Panc1 (cell line): ENCODE data around the gene IFNA21. TPM values are rescaled to one million over a fixed set of nuclear protein-coding genes. Genes with fewer than 3 reads are reported as not detected.
"Not testable (repeated sequence)": the region's sequence is repeated elsewhere in the genome, so short reads cannot be mapped to it uniquely, and the experiment has no call there.

Source experiments
- ATAC-seq: fragments of 200-7000 bp; cut with Tn5 transposase; 2 replicates; pipeline ENCODE4 v1.9.1; 2020; ENCODE audit warnings: mild to moderate bottlenecking, moderate library complexity
- Bru-seq: library from RNA; stranded (reverse); fragments of 400-500 nt; gene quantifications from one replicate; lab custom pipeline; 2021; lab: Mats Ljungman, UMichigan
- BruChase-seq, 2 experiments: library from RNA; stranded (reverse); fragments of 400-500 nt; gene quantifications; one replicate each; lab custom pipeline; 2021; lab: Mats Ljungman, UMichigan
- BruUV-seq: library from RNA; stranded (reverse); fragments of 400-500 nt; replicated peaks from 2 replicates; lab custom pipeline; 2021; lab: Mats Ljungman, UMichigan
- CTCF ChIA-PET: fragments of 300-600 bp; sonication (Branson Sonifier 250); formaldehyde crosslinking; loops from one replicate; lab custom pipeline; 2022; ENCODE audit warnings: antibody characterized with exemption; lab: Charles Lee
- POLR2A ChIA-PET: fragments of 300-600 bp; sonication (Branson Sonifier 250); formaldehyde crosslinking; loops from one replicate; lab custom pipeline; 2022; ENCODE audit warnings: antibody characterized with exemption; lab: Charles Lee
- DNase-seq: peaks from one replicate; pipeline ENCODE4 v3.0.0-alpha.2; 2010; ENCODE audit warnings: low read depth, low spot score
- H3K27ac ChIP-seq: 2 replicates; pipeline ENCODE4 v1.5.1; 2011; ENCODE audit warnings: mild to moderate bottlenecking, low read length, inconsistent platforms
- H3K27me3 ChIP-seq: fragments of 200-500 bp; sonication (Bioruptor generic); 2 replicates; pipeline ENCODE4 v1.6.0; 2014; ENCODE audit warnings: low read length, inconsistent platforms; ENCODE audit not compliant: control insufficient read depth, insufficient read depth
- H3K36me3 ChIP-seq: fragments of 200-500 bp; sonication (Bioruptor generic); 2 replicates; pipeline ENCODE4 v1.5.1; 2014; ENCODE audit warnings: inconsistent platforms, mild to moderate bottlenecking, low read length, moderate library complexity; ENCODE audit not compliant: control insufficient read depth, insufficient read depth
- H3K4me1 ChIP-seq: 2 replicates; pipeline ENCODE4 v1.5.1; 2011; ENCODE audit warnings: inconsistent platforms, mild to moderate bottlenecking, low read length, moderate library complexity; ENCODE audit not compliant: control insufficient read depth, insufficient read depth
- H3K4me3 ChIP-seq, 2 experiments: 2 replicates each; pipeline ENCODE4 v1.5.1; 2011 to 2012; ENCODE audit warnings: low read depth in 2 of 2, low read length in 2 of 2, mild to moderate bottlenecking in 2 of 2, inconsistent platforms in 1 of 2, moderate library complexity in 1 of 2
- H3K9me3 ChIP-seq: fragments of 200-500 bp; sonication (Bioruptor generic); 2 replicates; pipeline ENCODE4 v1.5.1; 2014; ENCODE audit warnings: low read depth, mild to moderate bottlenecking, inconsistent platforms, low read length, moderate library complexity; ENCODE audit not compliant: control insufficient read depth, insufficient read depth
- CTCF ChIP-seq: fragments of 450-650 bp; IDR thresholded peaks from 2 replicates; pipeline ENCODE4 v1.5.1; 2017; ENCODE audit warnings: mild to moderate bottlenecking
- in situ Hi-C: cut with HindIII; loops from 2 replicates; pipeline ENCODE4 v1.10.0; 2016; ENCODE audit warnings: low sequenced_read_pairs, low pct_unique_long_range_greater_than_20kb
- intact Hi-C: fragments of 100-400 bp; cut with micrococcal nuclease; formaldehyde crosslinking; loops from one replicate; pipeline ENCODE4 v1.10.0; 2022; ENCODE audit not compliant: unreplicated experiment
- long read RNA-seq: library from polyadenylated mRNA; unstranded; transcript quantifications from one replicate; pipeline ENCODE4 v2.0.0, GENCODE V29; 2021; ENCODE audit not compliant: unreplicated experiment
- polyA plus RNA-seq: library from polyadenylated mRNA; unstranded; fragments of >200 nt; gene quantifications from one replicate; pipeline ENCODE4 v1.2.1, GENCODE V29; 2012; ENCODE audit warnings: missing spikeins; ENCODE audit not compliant: insufficient read length
- total RNA-seq: library from RNA; stranded (reverse); gene quantifications from one replicate; pipeline ENCODE4 v1.2.1, GENCODE V29; 2021; ENCODE audit not compliant: unreplicated experiment

IFNA21 gene
- total RNA-seq = not detected
- not detected for polyA plus RNA-seq
- not detected for Bru-seq, nascent RNA
- not detected for BruChase-seq, experiment 1, labeled RNA remaining after a 2-hour chase
- not detected for BruChase-seq, experiment 2, labeled RNA remaining after a 6-hour chase
- long read RNA-seq = 0 reads

DNA sequence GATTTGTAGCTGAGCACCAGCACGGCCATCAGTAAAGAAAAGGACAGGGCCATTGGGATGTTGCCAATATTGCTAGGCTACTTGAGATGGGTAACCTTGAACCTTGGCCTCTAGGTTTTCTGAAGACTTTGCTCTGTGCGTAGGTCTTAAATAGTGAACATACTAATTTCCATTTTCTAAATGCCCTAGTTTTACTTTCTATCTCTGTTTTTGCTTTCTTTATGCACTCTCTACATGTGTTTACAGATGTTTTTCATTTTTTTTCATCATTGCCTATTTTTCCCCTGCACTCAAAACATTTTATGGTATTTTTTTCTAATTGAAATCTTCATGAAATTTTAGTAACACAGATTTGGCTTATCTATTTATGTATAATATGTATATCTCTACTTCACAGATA lies at the start of gene IFNA21:
TSS of gene IFNA21 (minus strand) at position 101 of the 400 bp plus-strand sequence. CDS start at position 53, 48 bp downstream.
- in situ Hi-C loops, H3K36me3 ChIP-seq, DNase-seq, POLR2A ChIA-PET, H3K4me3 ChIP-seq, H3K27ac ChIP-seq, H3K27me3 ChIP-seq, H3K9me3 ChIP-seq, CTCF ChIA-PET, ATAC-seq, intact Hi-C loops, BruUV-seq, H3K4me1 ChIP-seq: not testable (repeated sequence)

DNA sequence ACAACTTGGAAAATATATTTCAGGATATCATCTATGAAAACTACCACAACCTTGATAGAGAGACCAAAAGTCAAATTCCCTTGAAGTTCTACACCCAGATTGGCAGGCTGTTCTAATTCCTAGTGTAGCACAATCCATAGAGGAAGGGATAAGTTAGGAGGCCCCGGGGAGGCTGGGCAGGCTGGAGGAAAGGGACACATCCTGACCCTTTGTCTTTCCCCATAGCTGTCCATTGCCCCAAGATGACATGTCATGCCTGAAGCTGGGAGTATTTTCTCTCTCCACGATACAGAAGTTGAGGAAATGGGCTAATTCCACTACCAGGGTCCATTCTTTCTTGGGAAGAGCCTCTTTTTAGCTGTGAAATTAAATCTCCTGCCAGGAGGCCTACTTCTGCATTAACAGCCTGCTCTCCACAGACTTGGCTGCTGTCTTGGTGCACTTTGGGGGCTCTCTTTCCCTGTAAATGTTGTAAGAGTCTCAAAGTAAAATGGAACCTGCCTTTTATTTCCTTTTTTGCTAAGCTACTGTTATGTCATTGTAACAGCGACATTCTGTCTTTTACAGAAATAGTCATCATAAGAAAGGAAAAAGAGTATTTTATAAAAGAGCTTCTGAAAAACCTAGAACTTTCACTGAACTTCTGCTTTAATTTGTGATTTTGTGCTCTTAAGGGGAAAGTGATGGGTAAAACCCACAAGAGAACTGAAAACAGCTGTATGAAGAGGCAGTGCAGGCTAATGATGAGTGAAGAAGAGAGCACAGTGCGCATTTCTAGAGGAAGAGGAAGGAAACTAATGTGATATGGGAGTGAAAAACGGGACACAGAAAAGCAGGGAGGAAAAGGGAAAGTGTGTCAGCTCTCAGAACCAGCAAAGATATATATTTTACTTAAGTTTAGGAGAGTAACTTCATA lies 47.2 kb upstream of the IFNA21 start:
- ATAC-seq = not testable (repeated sequence)

GRCh38 chr9:21212160-21212559 lies 45.7 kb upstream of the IFNA21 start:
- H3K9me3 ChIP-seq, POLR2A ChIA-PET, CTCF ChIA-PET, H3K27me3 ChIP-seq, H3K36me3 ChIP-seq, H3K4me1 ChIP-seq, H3K4me3 ChIP-seq, DNase-seq, in situ Hi-C loops, intact Hi-C loops, H3K27ac ChIP-seq, BruUV-seq, ATAC-seq: not testable (repeated sequence)

More for the DNA sequence above, 47.2 kb upstream of the IFNA21 start:
- POLR2A ChIA-PET, H3K27ac ChIP-seq, H3K36me3 ChIP-seq, CTCF ChIA-PET, intact Hi-C loops, in situ Hi-C loops, H3K4me1 ChIP-seq, H3K4me3 ChIP-seq, H3K9me3 ChIP-seq, BruUV-seq, H3K27me3 ChIP-seq: not testable (repeated sequence)
- TF ChIP-seq CTCF = peak; percentile 12; the same call in 1 of the 2 replicates
- DNase-seq = peak; percentile 1

DNA sequence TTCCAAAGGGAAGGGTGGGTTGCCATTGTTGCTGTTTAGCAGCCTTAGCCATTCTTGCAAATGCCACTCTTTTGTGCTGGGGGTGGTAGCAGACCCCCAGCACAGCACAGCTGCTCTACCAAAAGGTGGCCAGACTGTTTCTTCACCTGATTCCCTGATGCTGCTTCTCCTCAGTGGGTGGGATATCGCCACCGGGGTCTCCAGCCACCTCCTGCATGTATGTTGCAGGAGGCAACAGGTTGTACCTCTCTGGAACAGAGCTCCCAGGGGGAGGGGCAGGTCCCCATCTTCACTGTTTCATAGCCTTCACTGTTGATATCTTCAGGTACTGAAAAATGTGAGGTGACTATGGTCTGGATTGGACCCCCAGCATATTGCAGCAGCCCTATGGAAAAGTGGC lies 44.3 kb upstream of the IFNA21 start:
- intact Hi-C loops, H3K4me1 ChIP-seq, ATAC-seq, in situ Hi-C loops, DNase-seq, H3K27me3 ChIP-seq, POLR2A ChIA-PET, BruUV-seq, H3K9me3 ChIP-seq, H3K36me3 ChIP-seq, H3K27ac ChIP-seq, CTCF ChIA-PET, H3K4me3 ChIP-seq: not testable (repeated sequence)
